ENCODE results near the gene SRSF8. TPM values are rescaled to one million over a fixed set of nuclear protein-coding genes. Genes with fewer than 3 reads are reported as not detected.
A peak's percentile ranks its signal among the peaks of the same experiment; 100 is the strongest.
"Not testable (repeated sequence)": the region's sequence is repeated elsewhere in the genome, so short reads cannot be mapped to it uniquely, and the experiment has no call there.

Gene SRSF8
- total and polyA plus RNA-seq, 4 experiments from 2014 or later = 104 to 147 (median 112) TPM

DNA sequence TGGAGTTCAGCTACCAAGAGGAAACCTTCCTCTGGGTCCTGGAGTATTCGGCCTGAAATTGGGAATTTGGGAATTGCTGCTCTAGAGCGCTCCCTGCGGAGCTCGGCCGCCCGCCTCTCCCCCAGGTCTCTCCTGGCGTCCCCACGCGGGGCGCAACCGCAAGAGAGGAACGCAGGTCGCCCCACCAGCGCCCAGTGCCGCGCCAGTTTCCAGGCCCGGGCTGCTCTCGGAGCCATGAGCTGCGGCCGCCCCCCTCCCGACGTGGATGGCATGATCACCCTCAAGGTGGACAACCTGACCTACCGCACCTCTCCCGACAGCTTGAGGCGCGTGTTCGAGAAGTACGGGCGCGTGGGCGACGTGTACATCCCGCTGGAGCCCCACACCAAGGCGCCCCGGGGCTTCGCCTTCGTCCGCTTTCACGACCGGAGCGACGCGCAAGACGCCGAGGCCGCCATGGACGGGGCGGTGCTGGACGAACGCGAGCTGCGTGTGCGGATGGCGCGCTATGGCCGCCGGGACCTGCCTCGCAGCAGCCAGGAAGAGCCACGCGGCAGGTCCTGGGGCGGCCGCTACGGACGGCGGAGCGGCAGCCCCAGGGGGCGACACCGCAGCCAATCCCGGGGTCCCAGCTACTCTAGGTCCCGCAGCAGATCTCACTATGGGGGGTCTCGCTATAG is 29.2 kb upstream of the SRSF8 start:
- H3K9me3 Mint-ChIP-seq; H3K4me1 Mint-ChIP-seq; H3K36me3 ChIP-seq (ENCODE audit: insufficient read depth, low read length); H3K4me1 ChIP-seq (ENCODE audit: insufficient read depth, low read length); intact Hi-C loops (cut with micrococcal nuclease); H3K27ac Mint-ChIP-seq; H3K9me3 ChIP-seq (ENCODE audit: control insufficient read depth in 1 of 2, low read length in 2 of 2); H3K27ac ChIP-seq (ENCODE audit: low read depth, low read length); H3K36me3 Mint-ChIP-seq; H3K27me3 ChIP-seq (ENCODE audit: insufficient read depth, low read length); H3K4me3 ChIP-seq (ENCODE audit: low read length in 2 of 2): not testable (repeated sequence)
- H3K27me3 Mint-ChIP-seq = peaks cover 15 to 26% of the 10 kb centered on the region in 2 donors
- CTCF ChIA-PET (ENCODE audit: partially characterized antibody) = interaction anchor here (1.3 to 2.1 kb wide), 2 partner anchors 29 to 32 kb away, joined by 3 to 7 read pairs; partner anchors contain the start of gene SRSF8
- DNase-seq = peak in 2 of 5 donors; percentile 1 to 11
- peak overlapping the region in 4 of 8 donors; percentile 14 to 60 (median 30) for H3K4me3 Mint-ChIP-seq
- POLR2A ChIA-PET (ENCODE audit: partially characterized antibody) = interaction anchor here (0.6 to 2.3 kb wide), 3 partner anchors 30 to 1364 kb away, joined by 3 to 11 read pairs (median 3); partner anchors contain the start of gene SRSF8

DNA sequence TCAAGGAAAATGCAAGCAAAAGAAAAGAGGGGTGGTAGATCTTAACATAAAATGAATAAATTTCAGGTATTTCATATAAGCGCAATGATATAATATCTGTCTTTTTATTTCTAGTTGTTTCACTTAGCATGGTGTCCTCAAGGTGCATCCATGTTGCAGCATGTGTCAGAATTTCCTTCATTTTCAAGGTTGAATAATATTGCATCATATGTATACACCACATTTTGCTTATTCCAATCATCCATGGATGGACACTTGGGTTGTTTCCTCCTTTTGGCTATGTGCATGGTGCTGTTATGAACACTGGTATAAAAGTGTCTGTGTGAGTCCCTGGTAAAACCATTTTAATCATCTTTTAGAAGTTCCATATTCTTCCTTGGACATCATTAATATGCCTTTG is 24.5 kb upstream of the SRSF8 start:
- peaks cover 29 to 42% of the 10 kb centered on the region in 2 donors for H3K27me3 Mint-ChIP-seq

DNA sequence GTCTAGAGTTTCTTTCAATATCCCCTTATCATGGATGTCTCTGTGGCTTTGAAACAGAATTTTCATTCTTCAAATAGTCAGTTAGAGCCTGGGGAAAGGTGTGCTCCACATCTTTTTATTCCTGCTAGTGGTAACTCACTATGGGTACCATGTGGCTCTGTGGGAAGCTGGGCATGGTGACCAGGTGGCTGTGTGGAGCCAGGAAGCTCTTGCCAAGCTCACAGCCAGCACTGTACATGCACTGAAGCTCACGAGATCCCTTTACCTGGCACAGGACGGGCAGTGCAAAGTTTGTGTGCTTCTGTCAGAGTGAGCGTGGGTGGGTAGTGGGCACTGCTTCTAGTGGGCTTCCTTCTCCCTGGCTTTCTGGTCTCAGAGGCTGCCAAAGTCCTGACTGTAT is 23.8 kb upstream of the SRSF8 start:
- intact Hi-C loops (cut with micrococcal nuclease) = no loop called here
- H3K4me1 ChIP-seq (ENCODE audit: insufficient read depth, low read length) = no peaks in the 10 kb centered on the region
- Mint-ChIP-seq H3K4me3 (no peak overlapping the region), H3K36me3 (no peaks in the 10 kb centered on the region), H3K27ac (no peak overlapping the region), H3K9me3 (no peaks in the 10 kb centered on the region), H3K4me1 (peaks cover 0 to 2% (median under 1%) of the 10 kb centered on the region in 4 donors), H3K27me3 (peaks cover 29 to 42% of the 10 kb centered on the region in 2 donors)
- no peaks in the 10 kb centered on the region for H3K27me3 ChIP-seq (ENCODE audit: insufficient read depth, low read length)
- H3K4me3 ChIP-seq (ENCODE audit: low read length in 2 of 2) = no peak overlapping the region
- ChIA-PET CTCF (ENCODE audit: partially characterized antibody) (no interaction called here), POLR2A (ENCODE audit: partially characterized antibody) (no interaction called here)
- H3K9me3 ChIP-seq (ENCODE audit: control insufficient read depth in 1 of 2, low read length in 2 of 2) = no peaks in the 10 kb centered on the region
- no peaks in the 10 kb centered on the region for H3K36me3 ChIP-seq (ENCODE audit: insufficient read depth, low read length)
- H3K27ac ChIP-seq (ENCODE audit: low read depth, low read length) = no peak overlapping the region
- no peak for DNase-seq

More for the DNA sequence above, 24.5 kb upstream of the SRSF8 start:
- no peaks in the 10 kb centered on the region for H3K27me3 ChIP-seq (ENCODE audit: insufficient read depth, low read length)
- no peaks in the 10 kb centered on the region for H3K9me3 ChIP-seq (ENCODE audit: control insufficient read depth in 1 of 2, low read length in 2 of 2)
- Mint-ChIP-seq H3K4me3 (no peak overlapping the region), H3K36me3 (no peaks in the 10 kb centered on the region), H3K4me1 (peaks cover 0 to 2% (median under 1%) of the 10 kb centered on the region in 4 donors), H3K9me3 (no peaks in the 10 kb centered on the region), H3K27ac (no peak overlapping the region)
- H3K36me3 ChIP-seq (ENCODE audit: insufficient read depth, low read length) = no peaks in the 10 kb centered on the region
- no peak overlapping the region for H3K27ac ChIP-seq (ENCODE audit: low read depth, low read length)
- intact Hi-C loops (cut with micrococcal nuclease) = no loop called here
- CTCF ChIA-PET (ENCODE audit: partially characterized antibody) = no interaction called here
- POLR2A ChIA-PET (ENCODE audit: partially characterized antibody) = no interaction called here
- no peak for DNase-seq
- H3K4me1 ChIP-seq (ENCODE audit: insufficient read depth, low read length) = no peaks in the 10 kb centered on the region
- no peak overlapping the region for H3K4me3 ChIP-seq (ENCODE audit: low read length in 2 of 2)

DNA sequence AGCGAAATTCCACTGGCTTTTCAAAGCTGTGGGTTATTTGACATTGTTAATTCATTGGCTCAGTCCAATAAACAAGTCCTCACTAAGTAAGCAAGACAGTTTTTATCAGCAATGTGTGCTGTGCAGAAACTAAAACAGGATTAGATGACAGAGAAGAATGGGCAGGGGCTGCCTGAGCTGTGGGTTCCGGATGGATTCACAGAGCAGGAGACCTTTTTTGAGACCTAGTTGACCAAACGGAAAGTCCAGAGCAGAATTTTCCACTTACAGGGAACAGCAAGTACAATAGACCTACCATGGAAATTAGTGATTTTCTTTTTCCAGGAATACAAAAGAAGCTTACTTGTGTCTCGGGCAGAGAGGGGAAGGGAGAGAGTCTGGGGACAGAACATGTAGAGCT is 22.7 kb upstream of the SRSF8 start:
- Mint-ChIP-seq H3K4me3 (no peak overlapping the region), H3K9me3 (no peaks in the 10 kb centered on the region), H3K36me3 (no peaks in the 10 kb centered on the region), H3K4me1 (peaks cover 0 to 1% (median 0%) of the 10 kb centered on the region in 4 donors), H3K27me3 (peaks cover 27 to 37% of the 10 kb centered on the region in 2 donors), H3K27ac (no peak overlapping the region)
- Histone ChIP-seq H3K36me3 (ENCODE audit: insufficient read depth, low read length) (no peaks in the 10 kb centered on the region), H3K27ac (ENCODE audit: low read depth, low read length) (no peak overlapping the region), H3K9me3 (ENCODE audit: control insufficient read depth in 1 of 2, low read length in 2 of 2) (no peaks in the 10 kb centered on the region), H3K4me1 (ENCODE audit: insufficient read depth, low read length) (no peaks in the 10 kb centered on the region), H3K27me3 (ENCODE audit: insufficient read depth, low read length) (no peaks in the 10 kb centered on the region), H3K4me3 (ENCODE audit: low read length in 2 of 2) (no peak overlapping the region)
- intact Hi-C loops (cut with micrococcal nuclease) = no loop called here
- no peak for DNase-seq
- ChIA-PET POLR2A (ENCODE audit: partially characterized antibody) (no interaction called here), CTCF (ENCODE audit: partially characterized antibody) (no interaction called here)

DNA sequence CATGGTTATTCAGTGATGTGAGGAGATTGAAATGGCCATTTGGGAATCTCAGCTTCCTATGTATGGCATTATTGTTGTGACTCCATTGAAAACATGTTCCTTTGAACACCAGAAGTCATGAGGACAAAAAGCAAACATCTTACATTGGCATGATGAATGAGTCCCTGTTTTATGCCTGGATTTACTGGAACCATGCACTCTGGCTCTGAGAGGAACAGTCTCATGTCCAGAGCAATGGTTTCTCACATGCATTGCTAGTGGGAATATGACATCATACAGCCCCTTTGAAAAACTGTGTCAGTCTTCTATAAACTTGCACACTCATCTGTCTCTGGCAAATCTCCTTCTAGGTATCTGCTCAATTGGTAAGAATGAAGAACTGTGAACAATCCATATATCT is 20.9 kb upstream of the SRSF8 start:
- H3K27ac Mint-ChIP-seq = no peak overlapping the region
- DNase-seq = no peak
- ChIA-PET POLR2A (ENCODE audit: partially characterized antibody) (no interaction called here), CTCF (ENCODE audit: partially characterized antibody) (no interaction called here)
- Histone ChIP-seq H3K4me3 (ENCODE audit: low read length in 2 of 2) (no peak overlapping the region), H3K36me3 (ENCODE audit: insufficient read depth, low read length) (no peaks in the 10 kb centered on the region), H3K9me3 (ENCODE audit: control insufficient read depth in 1 of 2, low read length in 2 of 2) (no peaks in the 10 kb centered on the region), H3K4me1 (ENCODE audit: insufficient read depth, low read length) (no peaks in the 10 kb centered on the region), H3K27me3 (ENCODE audit: insufficient read depth, low read length) (no peaks in the 10 kb centered on the region), H3K27ac (ENCODE audit: low read depth, low read length) (no peak overlapping the region)
- H3K27me3 Mint-ChIP-seq = peaks cover 30 to 37% of the 10 kb centered on the region in 2 donors
- no peaks in the 10 kb centered on the region for H3K9me3 Mint-ChIP-seq
- no peaks in the 10 kb centered on the region for H3K36me3 Mint-ChIP-seq
- intact Hi-C loops (cut with micrococcal nuclease) = no loop called here
- peaks cover 0 to 1% (median 0%) of the 10 kb centered on the region in 4 donors for H3K4me1 Mint-ChIP-seq
- no peak overlapping the region for H3K4me3 Mint-ChIP-seq

DNA sequence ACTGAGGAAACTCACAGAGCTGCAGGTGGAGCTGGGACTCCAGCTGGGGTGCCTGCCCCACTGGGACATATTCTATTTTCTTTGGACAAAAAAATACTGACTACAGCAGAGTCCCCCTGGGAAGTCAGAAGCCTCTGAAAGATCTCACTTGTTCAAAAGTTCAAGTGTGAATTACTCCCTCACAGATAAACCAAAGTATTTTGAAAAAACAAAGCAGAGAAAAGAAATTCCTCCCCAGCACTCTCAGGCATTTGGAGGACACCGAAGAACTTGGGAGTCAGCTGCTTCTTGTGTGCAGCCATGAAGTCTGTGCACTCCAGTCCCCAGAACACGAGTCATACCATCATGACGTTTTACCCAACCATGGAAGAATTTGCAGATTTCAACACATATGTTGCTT is 17.6 kb upstream of the SRSF8 start, which contains the start of gene KDM4F:
Gene KDM4F, plus strand, starts transcription at position 301 of the 400 bp plus-strand sequence.
- H3K36me3 ChIP-seq (ENCODE audit: insufficient read depth, low read length); H3K9me3 Mint-ChIP-seq; H3K4me3 ChIP-seq (ENCODE audit: low read length in 2 of 2); H3K27me3 ChIP-seq (ENCODE audit: insufficient read depth, low read length); DNase-seq; H3K27ac ChIP-seq (ENCODE audit: low read depth, low read length); H3K4me1 Mint-ChIP-seq; H3K4me1 ChIP-seq (ENCODE audit: insufficient read depth, low read length); H3K36me3 Mint-ChIP-seq; H3K9me3 ChIP-seq (ENCODE audit: control insufficient read depth in 1 of 2, low read length in 2 of 2); H3K4me3 Mint-ChIP-seq; intact Hi-C loops (cut with micrococcal nuclease); H3K27ac Mint-ChIP-seq: not testable (repeated sequence)
- ChIA-PET POLR2A (ENCODE audit: partially characterized antibody) (interaction anchor here (1.4 kb wide), 1 partner anchor 20 kb away, joined by 3 read pairs; no protein-coding TSS in a partner anchor), CTCF (ENCODE audit: partially characterized antibody) (interaction anchor here (1.1 kb wide), 1 partner anchor 15 kb away, joined by 5 read pairs; no protein-coding TSS in a partner anchor)
- peaks cover 30 to 36% of the 10 kb centered on the region in 2 donors for H3K27me3 Mint-ChIP-seq

DNA sequence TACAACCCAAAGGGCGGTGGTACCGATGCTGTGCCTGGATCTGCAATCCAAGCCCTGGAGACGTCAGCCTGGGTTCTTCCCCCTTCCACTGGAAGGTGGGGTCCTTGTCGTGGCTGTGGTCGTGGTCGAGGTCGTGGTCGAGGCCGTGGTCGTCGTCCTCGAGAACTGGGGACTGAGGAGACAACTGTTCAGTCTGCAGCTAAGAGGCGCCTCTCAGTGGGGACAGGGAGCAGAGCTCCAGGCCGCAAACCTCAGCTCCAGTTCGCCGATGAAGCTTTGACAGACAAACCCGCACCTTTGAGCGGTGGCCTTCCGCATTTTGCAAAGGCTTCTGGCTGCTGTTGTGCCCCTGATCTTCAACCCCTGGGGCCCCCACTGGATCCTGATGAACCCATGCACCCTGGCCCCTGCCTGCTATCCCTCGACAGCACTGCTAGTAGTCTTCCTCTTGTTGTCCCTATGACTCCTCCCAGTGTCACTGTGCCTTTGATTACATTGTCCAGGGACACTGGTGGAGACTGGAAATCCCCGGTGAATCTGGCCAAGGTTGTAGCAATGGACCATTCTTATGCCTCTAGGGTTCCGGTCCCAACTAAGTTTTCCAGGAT is 16.0 kb upstream of the SRSF8 start:
- H3K4me1 Mint-ChIP-seq = no peaks in the 10 kb centered on the region
- H3K9me3 Mint-ChIP-seq = no peaks in the 10 kb centered on the region
- Histone ChIP-seq H3K9me3 (ENCODE audit: control insufficient read depth in 1 of 2, low read length in 2 of 2) (no peaks in the 10 kb centered on the region), H3K36me3 (ENCODE audit: insufficient read depth, low read length) (no peaks in the 10 kb centered on the region), H3K27ac (ENCODE audit: low read depth, low read length) (no peak overlapping the region), H3K27me3 (ENCODE audit: insufficient read depth, low read length) (peaks cover 5% of the 10 kb centered on the region), H3K4me1 (ENCODE audit: insufficient read depth, low read length) (no peaks in the 10 kb centered on the region), H3K4me3 (ENCODE audit: low read length in 2 of 2) (no peak overlapping the region)
- intact Hi-C loops (cut with micrococcal nuclease) = no loop called here
- no peak overlapping the region for H3K27ac Mint-ChIP-seq
- H3K36me3 Mint-ChIP-seq = no peaks in the 10 kb centered on the region
- H3K4me3 Mint-ChIP-seq = no peak overlapping the region
- ChIA-PET CTCF (ENCODE audit: partially characterized antibody) (no interaction called here), POLR2A (ENCODE audit: partially characterized antibody) (no interaction called here)
- peaks cover 24 to 38% of the 10 kb centered on the region in 2 donors for H3K27me3 Mint-ChIP-seq
- DNase-seq = no peak

All from CD4-positive, alpha-beta memory T cell (primary cell).